LNCaP clone FGC (cell line): ENCODE measurements around the gene GLTP.
A peak's percentile ranks its signal among the peaks of the same experiment; 100 is the strongest.

Source experiments
- DNase-seq: peaks from one replicate; pipeline ENCODE4 v3.0.0-alpha.2; 2011; ENCODE audit warnings: low read depth
- H3K4me3 ChIP-seq: 2 replicates; pipeline ENCODE4 v1.5.1; 2011; ENCODE audit warnings: mild to moderate bottlenecking, low read depth, low read length, control low read depth
- TF ChIP-seq, protein P1 (sequence below): IDR thresholded peaks from 2 replicates; pipeline ENCODE4 v1.5.1; 2012; ENCODE audit warnings: mild to moderate bottlenecking; ENCODE audit not compliant: control insufficient read depth, insufficient read depth; ENCODE audit errors: extremely low read depth

The GLTP gene

GRCh38 chr12:109883461-109883860 lies 3.1 kb upstream of the GLTP start:
- TF ChIP-seq, protein P1, sequence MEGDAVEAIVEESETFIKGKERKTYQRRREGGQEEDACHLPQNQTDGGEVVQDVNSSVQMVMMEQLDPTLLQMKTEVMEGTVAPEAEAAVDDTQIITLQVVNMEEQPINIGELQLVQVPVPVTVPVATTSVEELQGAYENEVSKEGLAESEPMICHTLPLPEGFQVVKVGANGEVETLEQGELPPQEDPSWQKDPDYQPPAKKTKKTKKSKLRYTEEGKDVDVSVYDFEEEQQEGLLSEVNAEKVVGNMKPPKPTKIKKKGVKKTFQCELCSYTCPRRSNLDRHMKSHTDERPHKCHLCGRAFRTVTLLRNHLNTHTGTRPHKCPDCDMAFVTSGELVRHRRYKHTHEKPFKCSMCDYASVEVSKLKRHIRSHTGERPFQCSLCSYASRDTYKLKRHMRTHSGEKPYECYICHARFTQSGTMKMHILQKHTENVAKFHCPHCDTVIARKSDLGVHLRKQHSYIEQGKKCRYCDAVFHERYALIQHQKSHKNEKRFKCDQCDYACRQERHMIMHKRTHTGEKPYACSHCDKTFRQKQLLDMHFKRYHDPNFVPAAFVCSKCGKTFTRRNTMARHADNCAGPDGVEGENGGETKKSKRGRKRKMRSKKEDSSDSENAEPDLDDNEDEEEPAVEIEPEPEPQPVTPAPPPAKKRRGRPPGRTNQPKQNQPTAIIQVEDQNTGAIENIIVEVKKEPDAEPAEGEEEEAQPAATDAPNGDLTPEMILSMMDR = no peak
- DNase-seq = no peak
- no peak overlapping the region for H3K4me3 ChIP-seq

GRCh38 chr12:109881752-109882151 lies 1.4 kb upstream of the GLTP start:
- no peak for DNase-seq
- no peak overlapping the region for H3K4me3 ChIP-seq

DNA sequence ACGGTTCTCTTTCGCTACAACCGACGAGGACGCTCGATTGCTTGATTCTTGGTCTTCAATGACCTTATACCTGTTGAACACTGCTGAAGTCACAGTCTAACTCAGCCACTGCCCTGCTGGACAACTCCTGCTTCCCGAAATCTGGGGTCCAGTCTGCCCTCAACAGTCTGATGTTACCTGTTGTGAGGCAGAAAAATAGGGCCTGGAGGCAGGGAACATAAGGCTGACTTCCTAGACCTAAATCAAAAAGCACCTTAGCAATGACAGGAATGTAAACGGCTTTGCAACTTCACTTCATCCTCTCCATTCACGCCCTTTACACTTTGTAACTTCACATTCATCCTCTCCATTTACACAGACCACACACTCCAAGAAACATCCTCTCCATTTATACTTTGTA lies 597 bp upstream of the GLTP start:
- peak overlapping the region; percentile 66 for H3K4me3 ChIP-seq
- no peak for DNase-seq
- TF ChIP-seq, protein P1 = no peak

More at GRCh38 chr12:109881752-109882151, 1.4 kb upstream of the GLTP start:
- TF ChIP-seq, protein P1 = no peak

DNA sequence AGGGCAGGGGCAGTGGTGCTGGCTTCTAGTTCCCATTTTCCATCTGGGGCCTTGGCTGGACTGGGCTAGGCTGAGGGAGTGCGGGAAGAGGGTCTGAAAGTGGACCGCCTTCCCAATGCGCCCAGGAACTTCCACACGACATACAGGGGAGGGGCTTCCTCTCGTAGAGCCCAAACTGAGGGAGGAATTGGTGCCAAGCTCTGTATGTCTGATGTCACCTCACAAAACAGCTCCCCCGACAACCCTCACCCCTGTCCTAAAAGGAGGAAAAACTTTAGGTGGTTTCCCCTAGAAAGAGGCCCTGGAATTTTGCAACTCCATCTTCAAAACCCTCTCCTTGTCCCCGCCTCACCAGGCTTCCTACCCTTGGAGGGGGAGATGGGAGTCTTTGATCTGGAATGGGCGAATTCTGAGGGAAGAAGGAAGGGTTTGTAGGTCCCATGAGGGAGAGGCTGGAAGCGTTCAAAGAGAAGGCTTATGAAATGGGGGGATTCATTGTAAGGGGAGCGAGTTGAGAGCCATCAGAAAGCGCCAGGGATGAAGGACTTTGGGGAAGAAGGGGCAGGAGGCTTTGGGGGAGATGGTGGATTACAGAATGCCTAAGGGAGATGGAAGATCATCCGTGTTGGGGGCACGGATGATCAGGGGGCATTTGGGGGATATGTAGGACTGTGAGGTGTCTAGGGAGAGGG lies 844 bp downstream of the GLTP start:
- DNase-seq = no peak
- TF ChIP-seq, protein P1 = no peak
- peak overlapping the region; percentile 67 for H3K4me3 ChIP-seq

DNA sequence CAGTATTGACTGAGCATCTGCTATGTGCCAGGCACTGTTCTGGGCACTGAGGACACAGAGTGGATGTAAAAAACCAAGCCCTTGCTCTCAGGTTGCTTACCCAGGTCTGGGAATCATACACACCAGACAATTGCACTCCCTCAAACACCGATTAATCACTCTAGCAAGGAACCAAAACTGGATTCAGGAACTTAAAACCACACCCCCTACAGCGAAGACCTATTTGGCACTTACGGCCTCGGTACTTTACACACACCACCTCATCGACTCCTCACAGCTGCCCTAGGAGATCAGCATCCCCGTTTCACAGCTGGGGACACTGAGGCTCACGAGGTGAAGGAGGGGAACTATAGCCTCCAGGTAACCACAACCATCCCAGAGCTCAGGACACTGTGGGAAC lies 1.6 kb downstream of the GLTP start:
- H3K4me3 ChIP-seq = peak overlapping the region; percentile 67; the same call in 1 of the 2 replicates
- no peak for DNase-seq
- TF ChIP-seq, protein P1 = no peak

- H3K4me3 ChIP-seq = no peak overlapping the region
- TF ChIP-seq, protein P1 = no peak
- DNase-seq = no peak
Observed at GRCh38 chr12:109878247-109878625, 2.1 kb downstream of the GLTP start.
